Activated CD8-positive, alpha-beta memory T cell treated with anti-CD3 and anti-CD28 coated beads, Interleukin-2, amount 50 U/mL, for 4 hours (primary cell): ENCODE measurements around the gene GJD3.

ENCODE experiments used
- DNase-seq: peaks from one replicate; pipeline ENCODE4 v3.0.0-alpha.2; 2020

Gene GJD3

GRCh38 chr17:40366861-40367518 lies 2.5 kb upstream of the GJD3 start:
- no peak for DNase-seq

- DNase-seq: no peak
These were observed 1.7 kb upstream of the GJD3 start for GRCh38 chr17:40366076-40366860.

GRCh38 chr17:40364906-40365305 lies 369 bp upstream of the GJD3 start:
- no peak for DNase-seq

GRCh38 chr17:40363111-40363827 lies 1.3 kb downstream of the GJD3 start:
- no peak for DNase-seq

- DNase-seq: peak; percentile 77
These were observed 1.8 kb downstream of the GJD3 start for GRCh38 chr17:40362696-40363110.

- DNase-seq: no peak
These were observed 2.4 kb downstream of the GJD3 start for GRCh38 chr17:40361925-40362695.

- no peak for DNase-seq
These were observed 3.2 kb downstream of the GJD3 start for GRCh38 chr17:40361063-40361924.

- no peak for DNase-seq
These were observed 4.4 kb downstream of the GJD3 start for GRCh38 chr17:40360091-40360490.

GRCh38 chr17:40358323-40359038 lies 6.1 kb downstream of the GJD3 start:
- DNase-seq: peak; percentile 94

- DNase-seq: no peak
These were observed 7.3 kb downstream of the GJD3 start for GRCh38 chr17:40356990-40357881.

- no peak for DNase-seq
These were observed 8.5 kb downstream of the GJD3 start for GRCh38 chr17:40355804-40356758.

GRCh38 chr17:40355123-40355803 lies 9.3 kb downstream of the GJD3 start:
- peak; percentile 83 for DNase-seq

GRCh38 chr17:40354221-40355122 lies 10.1 kb downstream of the GJD3 start:
- DNase-seq: no peak

GRCh38 chr17:40352779-40353394 lies 11.7 kb downstream of the GJD3 start:
- no peak for DNase-seq

GRCh38 chr17:40352237-40352778 lies 12.2 kb downstream of the GJD3 start:
- DNase-seq: no peak
